DMS53 treated with DMSO at 0.1 percent for 48 hours (cell line): ENCODE data around the gene PRPF6.

Experiments used
- DNase-seq: peaks from one replicate; lab custom pipeline; 2025; ENCODE audit not compliant: unreplicated experiment; lab: John Stamatoyannopoulos, UW

The PRPF6 gene

GRCh38 chr20:64074184-64074789, 93.4 kb downstream of the PRPF6 start:
- DNase-seq: no peak

GRCh38 chr20:64074963-64075362, 94.0 kb downstream of the PRPF6 start:
- no peak for DNase-seq

DNA sequence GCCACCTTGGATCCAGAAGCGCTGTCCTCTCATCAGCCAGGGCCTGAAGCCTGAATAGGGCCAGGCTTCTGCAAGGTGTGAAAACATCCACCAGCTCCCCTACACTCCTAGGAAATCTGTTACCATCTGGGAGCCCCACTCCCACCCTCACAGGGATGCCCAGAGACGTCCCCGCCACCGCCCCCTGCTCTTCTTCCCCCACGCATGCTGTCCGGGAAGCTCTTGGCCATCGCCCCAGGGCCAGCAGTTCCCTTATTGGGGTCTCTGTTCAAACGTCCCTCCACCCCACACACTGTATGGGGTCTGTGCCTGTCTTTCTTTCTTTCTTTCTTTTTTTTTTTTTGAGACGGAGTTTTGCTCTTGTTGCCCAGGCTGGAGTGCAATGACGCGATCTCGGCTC, 94.6 kb downstream of the PRPF6 start:
- no peak for DNase-seq

- no peak for DNase-seq
Observed at GRCh38 chr20:64076061-64076997, 95.4 kb downstream of the PRPF6 start.

DNA sequence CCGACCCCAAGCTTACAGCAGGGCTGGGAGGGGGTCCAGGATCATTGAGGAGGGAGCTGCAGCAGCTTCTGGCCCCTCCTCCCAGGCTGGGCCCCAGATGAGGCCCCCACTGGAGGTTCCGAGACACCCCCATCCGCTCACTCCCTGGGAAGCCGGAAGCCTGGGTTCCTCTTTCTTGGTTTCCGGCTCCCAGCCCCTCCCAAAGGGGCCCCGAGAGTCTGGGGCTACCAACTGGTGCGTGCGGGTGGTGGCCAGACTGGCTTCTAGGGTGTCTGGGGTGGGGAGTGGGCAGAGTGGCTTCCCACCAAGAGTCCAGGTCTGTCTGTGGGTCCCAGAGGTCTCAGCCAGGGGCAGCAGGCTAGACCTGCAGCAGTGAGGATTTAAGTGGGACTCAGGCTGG, 96.2 kb downstream of the PRPF6 start:
- DNase-seq: no peak

- no peak for DNase-seq
Observed at GRCh38 chr20:64077541-64077875, 96.6 kb downstream of the PRPF6 start.

GRCh38 chr20:64077876-64078551, 97.1 kb downstream of the PRPF6 start:
- no peak for DNase-seq

- no peak for DNase-seq
Observed at GRCh38 chr20:64078934-64079272, 98.0 kb downstream of the PRPF6 start.

- DNase-seq: peak; percentile 33
Observed at GRCh38 chr20:64079273-64080012, 98.5 kb downstream of the PRPF6 start, which contains the start of gene RGS19. TSS of gene RGS19 (minus strand) at chr20:64079518. CDS start at chr20:64076886, 2,632 bp downstream.

- no peak for DNase-seq
Observed at GRCh38 chr20:64080013-64080812, 99.3 kb downstream of the PRPF6 start, which contains the start of gene OPRL1. TSS of gene OPRL1 (plus strand) at chr20:64080082. CDS start at chr20:64092721, 12,639 bp downstream.

- no peak for DNase-seq
Observed at GRCh38 chr20:64080813-64081623, 100.1 kb downstream of the PRPF6 start.

DNA sequence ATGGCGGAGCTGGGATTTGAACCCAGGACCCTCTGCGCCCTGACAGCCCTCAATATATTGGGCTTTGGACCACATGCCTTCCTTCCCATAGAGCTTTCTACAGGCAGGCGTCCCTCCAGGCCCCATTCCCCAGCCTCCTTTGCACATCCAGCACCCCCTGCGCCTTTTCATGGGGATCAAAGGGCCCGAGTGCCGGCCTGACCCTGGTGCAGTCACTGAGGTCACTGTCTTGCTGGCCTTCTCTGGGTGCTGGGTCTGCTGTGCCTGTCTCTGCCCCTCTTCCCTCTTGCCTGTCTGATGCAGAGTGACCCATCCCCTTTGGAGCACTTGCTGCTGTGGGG, 100.7 kb downstream of the PRPF6 start:
- DNase-seq: no peak

GRCh38 chr20:64082126-64082731, 101.3 kb downstream of the PRPF6 start:
- DNase-seq: no peak
